Tibial nerve (tissue), 4 donors: ENCODE results near the gene PHKG1.
"Not testable (repeated sequence)": the region's sequence is repeated elsewhere in the genome, so short reads cannot be mapped to it uniquely, and the experiment has no call there.

Experiments used
- CTCF ChIP-seq, 5 experiments: fragments of 200-600 bp in 3 of 5; fragments of 450-650 bp in 2 of 5; sonication (generic) in 3 of 5; IDR thresholded peaks; one replicate each; pipeline ENCODE4 v1.5.1; 2016 to 2019; ENCODE audit warnings: antibody characterized with exemption in 5 of 5, mild to moderate bottlenecking in 3 of 5, moderate library complexity in 2 of 5
- EP300 ChIP-seq, 2 donors: sonication (generic); formaldehyde crosslinking; IDR thresholded peaks; one replicate each; pipeline ENCODE4 v1.6.1; 2017; ENCODE audit warnings: antibody characterized with exemption in 2 of 2, mild to moderate bottlenecking in 1 of 2
- POLR2A ChIP-seq, 2 donors: fragments of 450-650 bp; IDR thresholded peaks; one replicate each; pipeline ENCODE4 v1.6.1; 2017; ENCODE audit warnings: antibody characterized with exemption in 2 of 2, mild to moderate bottlenecking in 2 of 2, moderate library complexity in 2 of 2

GRCh38 chr7:56045758-56046157, 47.0 kb downstream of the PHKG1 start:
- not testable (repeated sequence) for TF ChIP-seq CTCF, POLR2A, EP300 (IDR thresholded peaks at IDR 0.05)
